ENCODE data around the gene MPDU1.
"Not testable (repeated sequence)": the region's sequence is repeated elsewhere in the genome, so short reads cannot be mapped to it uniquely, and the experiment has no call there.

MPDU1 gene

GRCh38 chr17:7580604-7581575, 2.8 kb upstream of the MPDU1 start:
- DNase-seq, result no peak

GRCh38 chr17:7582396-7583252, 1.0 kb upstream of the MPDU1 start:
- DNase-seq, result no peak

- no peak for DNase-seq
These were observed 3.2 kb downstream of the MPDU1 start for GRCh38 chr17:7586673-7587419.

GRCh38 chr17:7587420-7588151, 3.9 kb downstream of the MPDU1 start:
- DNase-seq, result no peak

GRCh38 chr17:7588553-7589203, 5.0 kb downstream of the MPDU1 start:
- no peak for DNase-seq

GRCh38 chr17:7589204-7589868, 5.7 kb downstream of the MPDU1 start:
- peak; percentile 35 to 65 (median 52) for DNase-seq

- no peak for DNase-seq
These were observed 6.4 kb downstream of the MPDU1 start, which contains the start of gene SOX15 for GRCh38 chr17:7589891-7590691. Gene SOX15 (minus strand): TSS chr17:7590094. CDS start chr17:7589676, 418 bp downstream.

- no peak for DNase-seq
These were observed 7.1 kb downstream of the MPDU1 start for GRCh38 chr17:7590743-7591142.

- DNase-seq, result no peak
These were observed 7.9 kb downstream of the MPDU1 start for GRCh38 chr17:7591596-7591995.

- no peak for DNase-seq
These were observed 8.9 kb downstream of the MPDU1 start for GRCh38 chr17:7592422-7593021.

GRCh38 chr17:7593296-7593695, 9.6 kb downstream of the MPDU1 start:
- DNase-seq, result no peak

- DNase-seq, result not testable (repeated sequence)
These were observed 13.9 kb downstream of the MPDU1 start for GRCh38 chr17:7597561-7597960.

- DNase-seq, result no peak
These were observed 22.6 kb downstream of the MPDU1 start for GRCh38 chr17:7606280-7606679.

GRCh38 chr17:7610641-7611040, 27.0 kb downstream of the MPDU1 start:
- no peak for DNase-seq

- DNase-seq, result no peak
These were observed 28.1 kb downstream of the MPDU1 start for GRCh38 chr17:7611635-7612293.

- DNase-seq, result no peak
These were observed 28.6 kb downstream of the MPDU1 start for GRCh38 chr17:7612294-7612640.

GRCh38 chr17:7613769-7614424, 30.2 kb downstream of the MPDU1 start:
- DNase-seq, result no peak

Data from T-helper 1 cell (primary cell).